ENCODE results near the gene NRXN2.

The NRXN2 gene

GRCh38 chr11:64723117-64723906, at the start of gene NRXN2:
TSS of gene NRXN2 (minus strand) at chr11:64723197. CDS start at chr11:64713699, 9,498 bp downstream.
- DNase-seq (ENCODE audit: low read depth in 2 of 3, low spot score in 1 of 3) = peak; percentile 77 to 85 (median 78)

GRCh38 chr11:64772303-64773018, 49.5 kb upstream of the NRXN2 start:
- no peak for DNase-seq (ENCODE audit: low read depth in 2 of 3, low spot score in 1 of 3)

GRCh38 chr11:64771861-64772260, 48.9 kb upstream of the NRXN2 start:
- DNase-seq (ENCODE audit: low read depth in 2 of 3, low spot score in 1 of 3) = no peak

DNA sequence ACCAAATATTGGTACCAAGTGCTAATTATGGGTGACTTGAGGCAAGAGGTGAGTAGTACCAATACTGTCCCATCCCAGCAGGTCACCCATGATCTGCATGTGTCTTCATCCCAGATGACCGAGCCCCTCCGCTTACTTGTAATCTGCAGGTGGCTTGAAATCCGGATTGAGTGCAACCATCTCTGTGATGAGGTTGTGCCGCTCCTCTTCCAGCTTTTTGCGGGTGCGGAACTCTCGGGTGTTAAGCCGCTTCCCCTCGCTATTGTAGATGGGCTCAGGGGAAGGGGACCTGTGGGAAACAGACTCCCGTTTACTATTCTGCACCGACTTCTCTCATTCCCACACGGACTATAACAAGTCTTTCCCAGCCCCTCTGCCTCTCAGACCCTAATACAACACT, 47.1 kb upstream of the NRXN2 start:
- DNase-seq (ENCODE audit: low read depth in 2 of 3, low spot score in 1 of 3) = no peak

- DNase-seq (ENCODE audit: low read depth in 2 of 3, low spot score in 1 of 3) = no peak
These were observed 46.3 kb upstream of the NRXN2 start for GRCh38 chr11:64769283-64769682.

- DNase-seq (ENCODE audit: low read depth in 2 of 3, low spot score in 1 of 3) = no peak
These were observed 45.3 kb upstream of the NRXN2 start for GRCh38 chr11:64768300-64768694.

- DNase-seq (ENCODE audit: low read depth in 2 of 3, low spot score in 1 of 3) = peak; percentile 58 to 83 (median 77)
These were observed 44.6 kb upstream of the NRXN2 start for GRCh38 chr11:64767344-64768299.

DNA sequence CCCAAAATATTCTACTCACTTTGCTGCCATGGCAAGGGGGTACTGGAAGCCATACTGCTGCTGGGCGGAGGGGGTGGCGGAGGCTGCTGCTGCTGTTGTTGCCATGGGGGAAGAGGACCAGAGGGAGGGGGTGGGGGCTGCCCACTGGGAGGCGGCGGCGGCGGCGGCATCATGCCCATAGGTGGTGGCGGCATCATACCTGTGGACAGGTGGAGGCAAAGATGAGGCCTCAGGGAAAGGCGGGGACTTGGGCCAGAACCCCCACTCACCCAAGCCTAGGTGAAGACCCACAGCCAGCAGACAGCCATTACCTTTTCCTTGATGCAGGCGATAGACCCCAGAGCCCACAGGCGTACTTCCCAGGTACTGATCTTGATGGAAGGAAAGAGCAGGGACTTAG, 43.9 kb upstream of the NRXN2 start:
- DNase-seq (ENCODE audit: low read depth in 2 of 3, low spot score in 1 of 3) = no peak

DNA sequence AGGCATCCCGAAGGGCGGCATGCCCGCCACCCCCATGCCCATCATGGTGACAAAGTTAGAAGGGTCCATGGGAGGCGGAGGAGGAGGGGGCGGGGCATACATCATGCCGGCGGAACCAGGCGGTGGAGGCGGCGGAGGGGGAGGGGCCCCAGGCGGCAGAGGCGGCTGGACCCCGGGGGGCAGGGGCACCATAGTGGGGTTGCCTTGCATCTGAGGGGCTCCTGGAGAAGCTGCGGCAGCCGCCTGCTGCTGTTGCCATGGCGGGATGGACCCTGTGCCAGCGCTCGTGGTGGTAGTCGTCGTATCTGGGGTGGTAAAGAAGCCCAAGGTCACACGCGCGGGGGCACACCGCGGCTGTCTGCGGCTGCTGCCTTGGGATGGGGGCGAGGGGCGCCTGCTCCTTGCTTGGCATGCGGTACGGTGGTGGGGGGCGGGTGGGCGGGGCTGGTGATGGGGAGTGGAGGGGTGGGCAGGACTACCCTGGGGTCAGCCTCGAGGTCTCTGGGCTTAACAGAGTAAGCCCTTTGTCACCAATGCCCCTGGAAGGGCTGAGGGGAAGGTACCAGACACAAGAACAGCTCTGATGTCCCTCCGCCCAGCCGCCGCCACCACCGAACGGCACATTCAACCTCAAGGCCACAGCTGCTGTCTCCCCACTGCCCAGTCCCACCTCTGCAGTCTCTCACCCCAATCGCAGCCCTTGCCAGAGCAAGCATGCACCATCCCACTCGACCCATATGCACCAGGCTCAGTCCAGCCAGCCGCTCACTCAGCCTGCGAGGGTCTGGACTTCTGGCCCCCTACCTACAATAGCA, 43.1 kb upstream of the NRXN2 start:
- DNase-seq (ENCODE audit: low read depth in 2 of 3, low spot score in 1 of 3) = no peak

DNA sequence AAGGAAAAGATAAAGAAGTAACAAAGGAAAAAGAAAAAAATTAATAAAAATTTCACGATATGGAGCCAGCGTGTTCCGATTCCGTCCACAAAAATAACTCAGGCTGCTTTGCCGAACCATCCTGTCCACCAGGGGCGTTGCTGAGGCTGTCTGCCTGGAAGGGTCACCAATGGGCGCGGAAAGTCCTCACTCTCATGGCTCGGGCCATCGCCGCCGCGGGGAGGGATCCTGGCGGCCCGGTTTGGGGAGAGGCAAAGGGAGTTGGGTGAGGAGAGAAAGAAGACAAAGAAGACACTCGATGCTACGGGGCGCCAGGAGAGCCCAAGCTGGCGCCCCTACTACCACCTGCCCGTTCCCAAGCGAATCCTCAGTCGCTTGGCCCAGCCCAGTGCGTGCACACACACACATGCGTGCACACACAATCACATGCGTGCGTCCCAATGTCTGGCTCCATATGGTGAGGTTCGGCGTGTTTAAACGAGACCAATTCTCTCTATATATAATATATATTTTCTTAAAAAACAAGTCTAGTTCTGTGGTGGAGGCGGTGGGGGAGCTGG, 42.4 kb upstream of the NRXN2 start:
- no peak for DNase-seq (ENCODE audit: low read depth in 2 of 3, low spot score in 1 of 3)

DNA sequence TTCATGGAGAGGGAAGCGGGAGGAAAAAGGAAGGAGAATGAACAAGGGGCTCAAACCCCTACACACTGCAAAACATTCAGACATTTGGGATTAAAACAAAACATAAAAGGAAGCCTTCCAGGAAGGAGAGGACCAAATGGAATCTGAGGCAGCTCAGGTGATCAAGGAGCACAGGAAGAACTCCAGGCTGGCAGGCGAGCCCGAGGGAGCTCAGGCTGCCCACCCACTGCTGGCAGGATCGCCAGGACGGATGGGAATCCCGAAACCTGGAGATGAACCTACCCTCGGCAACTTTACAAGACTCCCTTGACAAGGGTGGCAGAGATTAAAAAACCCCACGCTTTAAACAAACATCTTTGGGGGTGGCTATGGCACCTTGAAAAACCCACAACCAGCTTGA, 41.8 kb upstream of the NRXN2 start:
- no peak for DNase-seq (ENCODE audit: low read depth in 2 of 3, low spot score in 1 of 3)

DNA sequence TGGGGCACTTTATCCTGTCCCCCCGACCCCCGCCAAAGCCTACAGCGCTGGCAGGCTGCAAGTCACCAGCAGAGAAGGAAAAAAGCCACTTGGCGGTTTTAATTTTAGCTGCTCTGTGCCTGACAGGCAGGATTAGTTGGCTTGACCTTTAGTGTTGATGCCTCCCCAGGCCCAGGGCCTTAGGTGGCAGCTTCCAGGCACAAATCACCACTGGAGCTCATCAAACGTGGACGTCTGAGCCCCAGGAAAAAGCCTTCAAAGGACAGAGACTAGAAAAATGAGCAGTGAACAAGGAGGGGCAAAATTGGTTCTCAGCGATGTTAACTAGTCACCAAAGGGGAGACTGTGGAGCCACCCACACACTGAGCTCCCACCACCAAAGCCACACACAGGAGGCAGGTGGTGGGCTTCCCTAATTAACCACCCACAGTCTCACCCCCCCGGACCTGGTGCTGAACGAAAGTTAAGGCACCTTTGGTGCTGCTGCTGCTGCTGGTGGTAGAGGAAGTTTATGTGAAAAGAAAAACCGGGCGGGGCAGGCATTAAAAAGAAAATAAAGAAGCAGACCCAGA, 41.1 kb upstream of the NRXN2 start:
- no peak for DNase-seq (ENCODE audit: low read depth in 2 of 3, low spot score in 1 of 3)

- DNase-seq (ENCODE audit: low read depth in 2 of 3, low spot score in 1 of 3) = no peak
These were observed 40.6 kb upstream of the NRXN2 start for GRCh38 chr11:64763526-64764039.

- no peak for DNase-seq (ENCODE audit: low read depth in 2 of 3, low spot score in 1 of 3)
These were observed 39.9 kb upstream of the NRXN2 start for GRCh38 chr11:64762674-64763525.

GRCh38 chr11:64762277-64762673, 39.3 kb upstream of the NRXN2 start:
- DNase-seq (ENCODE audit: low read depth in 2 of 3, low spot score in 1 of 3) = no peak

GRCh38 chr11:64760759-64761420, 37.9 kb upstream of the NRXN2 start:
- no peak for DNase-seq (ENCODE audit: low read depth in 2 of 3, low spot score in 1 of 3)

DNA sequence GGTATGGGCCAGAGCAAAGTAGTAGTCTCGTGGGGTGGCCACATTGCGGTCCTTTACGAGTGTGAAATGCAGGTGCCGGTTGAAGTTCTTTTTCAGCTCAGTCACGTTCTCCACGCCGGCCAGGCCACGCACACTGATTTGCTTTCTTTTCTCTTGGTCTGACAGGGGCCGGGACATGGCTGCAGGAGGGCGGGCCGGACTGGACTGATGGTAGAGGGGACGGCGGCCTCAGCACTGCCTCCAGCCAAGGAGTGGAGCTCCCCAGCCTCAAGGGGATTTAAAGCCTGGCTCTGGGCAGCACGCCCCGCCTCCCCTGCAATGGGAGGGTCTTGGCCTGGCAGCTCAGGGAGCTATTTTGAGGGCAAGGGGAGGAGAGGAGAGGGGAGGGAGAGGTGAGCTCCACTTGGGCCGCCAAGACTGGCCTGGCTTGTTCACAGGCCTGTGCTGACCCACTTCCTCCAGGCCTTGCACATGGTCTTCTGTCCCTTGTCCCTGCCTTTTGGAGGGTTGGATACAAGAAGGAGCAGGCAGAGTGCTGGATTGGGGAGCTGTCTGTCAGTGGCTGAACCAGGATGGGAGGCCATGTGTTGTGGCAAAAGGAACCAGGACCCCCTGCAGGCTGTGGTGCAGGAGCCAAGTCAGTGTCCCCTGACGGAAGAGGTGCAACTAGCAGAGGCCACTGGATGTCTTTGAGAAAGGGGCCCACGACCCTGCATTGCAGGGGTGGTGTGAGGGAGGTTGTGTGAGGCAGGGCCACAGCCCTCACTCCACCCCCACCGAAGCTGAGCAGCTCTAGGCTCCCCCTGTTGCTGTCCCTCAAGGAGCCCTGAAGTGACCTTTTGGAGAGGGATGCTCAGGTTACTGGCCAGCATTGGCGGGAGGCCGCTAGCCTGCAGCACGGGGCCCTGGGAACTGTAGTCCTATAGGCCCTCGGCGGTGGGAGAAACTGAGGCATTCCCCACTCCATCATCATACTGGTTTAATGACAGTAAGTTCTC, 37.0 kb upstream of the NRXN2 start, which contains the start of gene PYGM:
Gene PYGM, minus strand, starts transcription at position 253 of the 998 bp plus-strand sequence. Its CDS starts 76 bp downstream, at position 177.
- no peak for DNase-seq (ENCODE audit: low read depth in 2 of 3, low spot score in 1 of 3)

All from stimulated activated CD4-positive, alpha-beta T cell treated with anti-CD3 and anti-CD28 coated beads, Interleukin-12 subunit alpha, Interleukin-12 subunit beta, amount 100 ng/mL, for 48 hours (primary cell).